PFSK-1 (cell line): ENCODE measurements around the gene DNAAF1.
A peak's percentile ranks its signal among the peaks of the same experiment; 100 is the strongest.

Experiments used
- FOXP2 ChIP-seq: optimal IDR thresholded peaks from 2 replicates; pipeline ENCODE3; 2011; ENCODE audit warnings: borderline replicate concordance, control low read depth, inconsistent platforms; ENCODE audit not compliant: insufficient read depth; ENCODE audit errors: extremely low read length, extremely low read depth
- POLR2AphosphoS5 ChIP-seq: IDR thresholded peaks from 2 replicates; pipeline ENCODE4 v1.6.1; 2012; ENCODE audit warnings: low read depth, mild to moderate bottlenecking, control low read depth, low read length, moderate library complexity
- REST ChIP-seq, 2 experiments: IDR thresholded peaks; 2 replicates each; pipeline versions ENCODE4 v1.6.1 to v1.8.0; 2011 to 2012; ENCODE audit warnings: low read depth in 2 of 2, low read length in 2 of 2, control low read depth in 1 of 2, inconsistent platforms in 1 of 2, mild to moderate bottlenecking in 1 of 2, moderate library complexity in 1 of 2; ENCODE audit not compliant: insufficient read depth in 1 of 2
- SIN3A ChIP-seq: IDR thresholded peaks from 2 replicates; pipeline ENCODE4 v1.6.1; 2012; ENCODE audit warnings: mild to moderate bottlenecking, low read length, moderate library complexity, borderline replicate concordance; ENCODE audit not compliant: insufficient read depth
- TAF1 ChIP-seq: IDR thresholded peaks from 2 replicates; pipeline ENCODE4 v1.6.1; 2012; ENCODE audit warnings: low read length, control low read depth, borderline replicate concordance; ENCODE audit not compliant: insufficient read depth

DNAAF1 gene

DNA sequence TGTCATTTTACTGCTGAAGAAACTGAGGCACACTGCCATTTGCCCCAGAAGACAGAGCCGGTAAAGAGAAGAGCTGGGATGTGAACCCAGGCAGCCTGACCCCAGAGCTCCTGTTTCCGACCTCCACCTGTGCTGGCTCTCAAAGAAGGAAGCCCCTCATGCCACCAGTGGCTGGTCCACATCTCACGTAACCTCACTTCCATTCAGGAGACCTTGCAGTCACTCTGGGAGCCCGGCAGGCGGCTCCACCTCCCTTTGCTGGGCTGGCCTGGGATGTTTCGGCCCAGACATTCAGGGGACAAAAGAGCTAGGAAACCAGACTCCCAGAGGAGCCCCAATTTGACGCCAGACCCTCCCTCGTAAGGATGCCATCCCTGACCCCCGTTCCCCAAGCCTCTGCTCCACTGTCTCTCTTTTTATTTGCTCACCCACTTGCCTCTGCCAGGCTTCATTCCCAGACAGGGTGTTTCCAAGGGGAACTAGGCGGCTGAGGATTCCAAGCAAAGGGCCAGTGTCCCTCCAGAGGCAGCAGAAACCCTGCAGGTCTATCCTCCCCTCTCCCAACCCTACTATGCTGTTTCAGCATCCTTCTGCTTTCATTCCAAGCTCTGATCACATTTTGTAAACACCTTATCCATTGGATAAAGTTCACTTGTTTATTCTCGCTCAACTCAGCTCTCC, 38.9 kb downstream of the DNAAF1 start:
- TF ChIP-seq SIN3A (no peak), REST (IDR thresholded peaks at IDR 0.05; ENCODE audit: insufficient read depth in 1 of 2, low read depth in 2 of 2, low read length in 2 of 2) (no peak), FOXP2 (no peak), TAF1 (no peak), POLR2AphosphoS5 (no peak)

DNA sequence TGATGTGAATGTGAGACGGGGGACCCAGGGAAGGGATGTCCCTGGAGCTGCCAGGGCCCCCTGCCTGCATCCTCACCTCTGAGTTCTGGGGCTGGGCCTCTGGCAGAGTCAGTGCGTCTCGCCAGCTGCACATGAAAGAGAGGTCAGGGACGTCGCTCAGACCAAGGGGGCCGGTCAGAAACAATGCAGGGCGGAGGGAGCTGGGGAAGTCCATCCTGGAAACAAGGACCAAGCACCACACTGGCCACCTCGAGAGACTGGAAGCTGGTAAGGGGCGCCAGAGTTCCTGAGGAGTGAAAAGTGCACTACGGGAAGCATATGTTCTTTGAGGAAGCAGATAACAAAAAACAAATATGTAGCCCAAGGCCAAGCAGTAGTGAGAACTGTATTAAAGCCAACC, 39.7 kb downstream of the DNAAF1 start:
- TF ChIP-seq REST (IDR thresholded peaks at IDR 0.05; ENCODE audit: insufficient read depth in 1 of 2, low read depth in 2 of 2, low read length in 2 of 2) (no peak), TAF1 (no peak), SIN3A (no peak), POLR2AphosphoS5 (no peak), FOXP2 (no peak)

- TF ChIP-seq POLR2AphosphoS5 (peak; percentile 68), REST (IDR thresholded peaks at IDR 0.05; ENCODE audit: insufficient read depth in 1 of 2, low read depth in 2 of 2, low read length in 2 of 2) (peak in 1 of 2 experiments; percentile 15; a peak in 1 of 4 replicates), FOXP2 (no peak)
Measured at GRCh38 chr16:84186685-84187437, 41.8 kb downstream of the DNAAF1 start, which contains the start of gene TAF1C. TSS of gene TAF1C (minus strand) at chr16:84187057. CDS start at chr16:84184988, 2,069 bp downstream.

- TF ChIP-seq TAF1: no peak
- TF ChIP-seq FOXP2: no peak
- no peak for TF ChIP-seq REST (IDR thresholded peaks at IDR 0.05; ENCODE audit: insufficient read depth in 1 of 2, low read depth in 2 of 2, low read length in 2 of 2)
- TF ChIP-seq SIN3A: no peak
- no peak for TF ChIP-seq POLR2AphosphoS5
Measured at GRCh38 chr16:84190731-84191388, 45.8 kb downstream of the DNAAF1 start, which contains the start of gene ADAD2. TSS of gene ADAD2 (plus strand) at chr16:84191157. CDS start at chr16:84191231, 74 bp downstream.
